ENCODE measurements around the gene PRIMPOL. TPM values are rescaled to one million over a fixed set of nuclear protein-coding genes. Genes with fewer than 3 reads are reported as not detected.
A peak's percentile ranks its signal among the peaks of the same experiment; 100 is the strongest.

The PRIMPOL gene
- total RNA-seq, 1 experiment from 2014 or later = 29.5 TPM

DNA sequence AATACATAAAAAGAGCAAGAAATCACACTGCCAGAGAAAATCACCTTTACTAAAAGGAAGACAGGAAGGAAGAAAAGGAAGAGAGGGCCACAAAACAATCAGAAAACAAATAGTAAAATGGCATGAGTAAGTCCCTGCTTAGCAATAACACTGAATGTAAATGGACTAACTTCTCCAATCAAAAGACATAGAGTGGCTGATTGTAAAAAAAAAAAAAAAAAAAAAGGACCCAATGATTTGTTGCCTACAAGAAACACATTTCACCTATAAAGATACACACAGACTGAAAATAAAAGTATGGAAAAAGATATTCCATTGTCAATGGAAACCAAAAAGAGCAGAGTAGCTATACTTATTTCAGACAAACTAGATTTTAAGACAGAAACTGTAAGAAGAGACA lies 71.7 kb downstream of the PRIMPOL start:
- DNase-seq = no peak
- Histone ChIP-seq H2AFZ (no peak overlapping the region), H3K79me2 (ENCODE audit: low read depth) (no peaks in the 10 kb centered on the region), H4K20me1 (ENCODE audit: insufficient read depth) (no peaks in the 10 kb centered on the region; the same call in 1 of the 2 replicates), H3K9me3 (ENCODE audit: insufficient read depth, low read depth) (no peaks in the 10 kb centered on the region), H3F3A (ENCODE audit: insufficient read depth, low read depth) (no peaks in the 10 kb centered on the region), H3K27ac (no peak overlapping the region), H3K36me3 (ENCODE audit: low read depth) (no peaks in the 10 kb centered on the region), H3K4me2 (no peak overlapping the region), H3K27me3 (ENCODE audit: insufficient read depth, low read depth) (no peaks in the 10 kb centered on the region), H3K4me3 (no peak overlapping the region), H3K4me1 (replicated peaks; ENCODE audit: insufficient read depth) (no peaks in the 10 kb centered on the region), H3K9me2 (ENCODE audit: insufficient read depth) (no peaks in the 10 kb centered on the region)
- no peak for TF ChIP-seq EZH2 (IDR thresholded peaks at IDR 0.05; ENCODE audit: low read depth)
- TF ChIP-seq, protein P1, sequence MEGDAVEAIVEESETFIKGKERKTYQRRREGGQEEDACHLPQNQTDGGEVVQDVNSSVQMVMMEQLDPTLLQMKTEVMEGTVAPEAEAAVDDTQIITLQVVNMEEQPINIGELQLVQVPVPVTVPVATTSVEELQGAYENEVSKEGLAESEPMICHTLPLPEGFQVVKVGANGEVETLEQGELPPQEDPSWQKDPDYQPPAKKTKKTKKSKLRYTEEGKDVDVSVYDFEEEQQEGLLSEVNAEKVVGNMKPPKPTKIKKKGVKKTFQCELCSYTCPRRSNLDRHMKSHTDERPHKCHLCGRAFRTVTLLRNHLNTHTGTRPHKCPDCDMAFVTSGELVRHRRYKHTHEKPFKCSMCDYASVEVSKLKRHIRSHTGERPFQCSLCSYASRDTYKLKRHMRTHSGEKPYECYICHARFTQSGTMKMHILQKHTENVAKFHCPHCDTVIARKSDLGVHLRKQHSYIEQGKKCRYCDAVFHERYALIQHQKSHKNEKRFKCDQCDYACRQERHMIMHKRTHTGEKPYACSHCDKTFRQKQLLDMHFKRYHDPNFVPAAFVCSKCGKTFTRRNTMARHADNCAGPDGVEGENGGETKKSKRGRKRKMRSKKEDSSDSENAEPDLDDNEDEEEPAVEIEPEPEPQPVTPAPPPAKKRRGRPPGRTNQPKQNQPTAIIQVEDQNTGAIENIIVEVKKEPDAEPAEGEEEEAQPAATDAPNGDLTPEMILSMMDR (conservative IDR thresholded peaks at IDR 0.05) = no peak
- intact Hi-C loops (cut with micrococcal nuclease; ENCODE audit: unreplicated experiment) = no loop called here
- no TSS peak for BruUV-seq (replicated peaks)
- ChIA-PET POLR2A (ENCODE audit: unreplicated experiment) (no interaction called here), CTCF (no interaction called here)

DNA sequence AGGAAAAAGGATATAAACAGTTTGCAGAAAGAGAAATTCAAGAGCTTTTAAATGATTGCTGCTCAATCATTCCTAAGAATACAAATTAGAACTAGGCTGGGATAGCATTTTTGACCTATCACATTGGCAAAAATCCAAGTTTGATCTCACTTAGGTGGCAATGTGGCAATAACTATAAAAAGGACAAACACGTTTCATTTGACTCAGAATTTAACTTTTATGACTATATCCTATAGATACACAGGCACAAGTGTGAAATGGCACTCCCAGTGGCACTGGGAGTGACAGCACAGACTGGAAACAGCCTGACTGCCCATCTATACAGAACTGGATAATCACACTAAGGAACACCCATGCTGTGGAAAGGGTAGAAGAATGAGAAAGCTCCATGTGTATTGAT lies 73.3 kb downstream of the PRIMPOL start:
- Histone ChIP-seq H2AFZ (no peak overlapping the region), H3F3A (ENCODE audit: insufficient read depth, low read depth) (no peaks in the 10 kb centered on the region), H3K4me2 (no peak overlapping the region), H3K4me1 (replicated peaks; ENCODE audit: insufficient read depth) (no peaks in the 10 kb centered on the region), H3K27me3 (ENCODE audit: insufficient read depth, low read depth) (no peaks in the 10 kb centered on the region), H3K36me3 (ENCODE audit: low read depth) (no peaks in the 10 kb centered on the region), H3K9me3 (ENCODE audit: insufficient read depth, low read depth) (no peaks in the 10 kb centered on the region), H3K79me2 (ENCODE audit: low read depth) (no peaks in the 10 kb centered on the region), H4K20me1 (ENCODE audit: insufficient read depth) (no peaks in the 10 kb centered on the region; the same call in 1 of the 2 replicates), H3K9me2 (ENCODE audit: insufficient read depth) (no peaks in the 10 kb centered on the region), H3K27ac (no peak overlapping the region), H3K4me3 (no peak overlapping the region)
- TF ChIP-seq EZH2 (IDR thresholded peaks at IDR 0.05; ENCODE audit: low read depth) = no peak
- TF ChIP-seq, protein P1 (conservative IDR thresholded peaks at IDR 0.05) = 0 out of 2 replicates have a peak, but pooled peaks have one; percentile 23
- ChIA-PET POLR2A (ENCODE audit: unreplicated experiment) (no interaction called here), CTCF (no interaction called here)
- intact Hi-C loops (cut with micrococcal nuclease; ENCODE audit: unreplicated experiment) = no loop called here
- no TSS peak for BruUV-seq (replicated peaks)
- DNase-seq = no peak

DNA sequence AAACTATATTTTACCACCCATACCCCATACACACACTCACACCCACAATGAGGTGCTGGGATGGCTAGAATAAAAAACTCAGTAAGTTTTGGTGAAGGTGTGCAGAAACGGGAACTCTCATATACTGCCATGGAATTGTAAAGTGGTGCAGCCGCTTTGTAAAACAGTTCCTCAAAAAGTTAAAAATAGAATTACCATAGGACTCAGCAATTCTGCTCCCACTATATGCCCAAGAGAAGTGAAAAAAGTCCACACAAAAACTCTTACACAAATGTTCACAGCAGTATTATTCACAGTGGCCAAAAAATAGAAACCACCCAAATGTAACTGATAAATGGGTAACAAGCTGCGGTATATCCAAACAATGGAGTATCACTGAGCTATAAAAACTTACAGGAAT lies 77.9 kb downstream of the PRIMPOL start:
- POLR2A ChIA-PET (ENCODE audit: unreplicated experiment) = no interaction called here
- H3K4me1 ChIP-seq (replicated peaks; ENCODE audit: insufficient read depth) = peaks cover 7% of the 10 kb centered on the region; the same call in 1 of the 2 replicates
- H2AFZ ChIP-seq = no peak overlapping the region
- no peaks in the 10 kb centered on the region for H3K9me2 ChIP-seq (ENCODE audit: insufficient read depth)
- H3K79me2 ChIP-seq (ENCODE audit: low read depth) = peaks cover 23% of the 10 kb centered on the region
- H3K4me3 ChIP-seq = no peak overlapping the region
- H3K4me2 ChIP-seq = no peak overlapping the region
- intact Hi-C loops (cut with micrococcal nuclease; ENCODE audit: unreplicated experiment) = no loop called here
- DNase-seq = no peak
- H3K27me3 ChIP-seq (ENCODE audit: insufficient read depth, low read depth) = no peaks in the 10 kb centered on the region
- no peaks in the 10 kb centered on the region for H4K20me1 ChIP-seq (ENCODE audit: insufficient read depth)
- H3K36me3 ChIP-seq (ENCODE audit: low read depth) = no peaks in the 10 kb centered on the region
- CTCF ChIA-PET = no interaction called here
- H3F3A ChIP-seq (ENCODE audit: insufficient read depth, low read depth) = no peaks in the 10 kb centered on the region; the same call in 1 of the 2 replicates
- H3K27ac ChIP-seq = no peak overlapping the region
- H3K9me3 ChIP-seq (ENCODE audit: insufficient read depth, low read depth) = no peaks in the 10 kb centered on the region
- no TSS peak for BruUV-seq (replicated peaks)
- TF ChIP-seq EZH2 (IDR thresholded peaks at IDR 0.05; ENCODE audit: low read depth) = no peak
- TF ChIP-seq, protein P1 (conservative IDR thresholded peaks at IDR 0.05) = no peak
